ENCODE data around the gene SPOCD1.

Gene SPOCD1

DNA sequence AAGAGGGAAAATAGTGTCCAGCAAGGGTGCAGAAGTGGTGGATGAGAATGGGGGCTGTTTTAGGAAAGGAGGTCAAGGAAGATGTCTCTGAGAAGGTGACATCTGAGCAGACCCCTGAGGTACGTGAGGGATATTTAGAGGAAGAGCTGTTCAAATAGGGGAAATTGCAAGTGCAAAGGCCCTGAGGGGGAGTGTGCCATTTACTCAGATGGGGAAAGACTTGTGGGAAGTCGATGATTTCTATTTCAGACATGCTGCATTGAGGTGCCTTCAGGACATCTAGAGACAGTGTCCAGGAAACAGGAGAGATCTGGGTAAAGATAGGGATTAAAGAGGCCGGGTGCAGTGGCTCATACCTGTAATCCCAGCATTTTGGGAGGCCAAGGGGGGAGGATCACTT, 41.3 kb downstream of the SPOCD1 start:
- in situ Hi-C loops (cut with MboI; ENCODE audit: low sequenced_read_pairs): no loop called here

GRCh38 chr1:31773861-31774260, 42.0 kb downstream of the SPOCD1 start:
- in situ Hi-C loops (cut with MboI; ENCODE audit: low sequenced_read_pairs): no loop called here

DNA sequence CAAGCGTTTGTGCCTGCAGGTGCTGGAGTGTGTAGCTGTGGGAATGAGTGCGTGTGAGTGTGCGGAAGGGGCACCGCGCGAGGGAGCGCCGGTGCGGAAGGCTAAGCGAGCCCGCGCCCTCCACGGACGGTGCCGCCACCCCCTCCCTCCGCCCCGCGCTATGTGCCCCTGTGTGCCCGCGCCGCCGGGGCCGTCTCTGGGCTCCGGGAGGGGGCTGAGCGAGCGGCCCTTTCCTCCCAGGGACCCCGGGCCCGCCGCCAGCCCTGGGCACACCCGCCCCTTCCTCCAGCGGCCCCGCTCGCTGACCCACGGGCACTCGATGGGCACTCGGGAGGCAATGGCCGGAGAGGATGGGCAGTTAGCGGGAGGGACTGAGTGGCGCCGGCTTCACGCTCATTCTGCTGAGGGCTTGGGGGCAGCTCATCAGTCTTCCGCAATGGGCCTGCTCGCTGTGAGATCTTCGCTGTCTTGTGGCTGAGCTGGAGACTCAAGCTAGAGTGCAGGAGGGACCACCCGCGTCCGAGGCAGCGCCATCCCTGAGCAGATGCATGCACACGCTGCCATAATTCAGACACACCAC, 43.1 kb downstream of the SPOCD1 start:
- in situ Hi-C loops (cut with MboI; ENCODE audit: low sequenced_read_pairs): no loop called here

DNA sequence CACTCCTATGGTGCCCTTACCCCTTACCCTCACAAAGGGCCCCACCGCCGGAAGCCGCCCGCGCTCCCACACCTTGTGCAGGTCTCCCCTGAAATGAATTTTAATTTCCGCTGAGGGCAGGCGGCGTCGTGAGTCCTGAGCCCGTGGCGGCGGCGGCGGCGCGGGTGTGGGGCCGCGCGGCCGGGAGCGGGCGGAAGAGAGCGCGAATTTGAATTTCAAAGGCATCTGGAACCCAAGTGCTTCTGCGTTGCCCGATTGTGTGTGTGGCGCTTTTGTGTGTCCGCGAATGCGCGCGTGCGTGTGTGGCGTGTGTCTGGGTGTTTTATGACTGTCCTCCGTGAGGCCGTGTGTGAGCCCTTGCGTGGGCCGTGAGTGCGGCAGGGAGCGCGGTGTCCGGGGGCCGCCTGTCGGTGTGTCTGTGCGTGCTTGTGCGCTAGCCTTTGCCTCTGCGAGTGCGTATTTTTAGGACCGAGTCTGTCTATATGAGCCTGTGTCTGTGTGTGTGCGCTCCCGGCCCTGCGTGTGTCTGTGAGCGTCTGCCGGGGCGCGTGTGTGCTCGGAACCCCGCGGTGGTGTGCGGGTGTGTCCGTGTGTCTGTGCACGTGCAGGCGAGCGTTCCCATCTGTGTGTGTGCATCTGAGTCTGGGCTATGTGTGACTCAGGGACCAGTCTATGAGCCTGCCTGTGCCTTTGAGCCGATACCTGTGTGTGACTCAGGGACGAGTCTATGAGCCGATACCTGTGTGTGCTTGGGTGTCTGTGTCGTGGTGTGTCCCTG, 43.7 kb downstream of the SPOCD1 start:
- in situ Hi-C loops (cut with MboI; ENCODE audit: low sequenced_read_pairs): no loop called here

DNA sequence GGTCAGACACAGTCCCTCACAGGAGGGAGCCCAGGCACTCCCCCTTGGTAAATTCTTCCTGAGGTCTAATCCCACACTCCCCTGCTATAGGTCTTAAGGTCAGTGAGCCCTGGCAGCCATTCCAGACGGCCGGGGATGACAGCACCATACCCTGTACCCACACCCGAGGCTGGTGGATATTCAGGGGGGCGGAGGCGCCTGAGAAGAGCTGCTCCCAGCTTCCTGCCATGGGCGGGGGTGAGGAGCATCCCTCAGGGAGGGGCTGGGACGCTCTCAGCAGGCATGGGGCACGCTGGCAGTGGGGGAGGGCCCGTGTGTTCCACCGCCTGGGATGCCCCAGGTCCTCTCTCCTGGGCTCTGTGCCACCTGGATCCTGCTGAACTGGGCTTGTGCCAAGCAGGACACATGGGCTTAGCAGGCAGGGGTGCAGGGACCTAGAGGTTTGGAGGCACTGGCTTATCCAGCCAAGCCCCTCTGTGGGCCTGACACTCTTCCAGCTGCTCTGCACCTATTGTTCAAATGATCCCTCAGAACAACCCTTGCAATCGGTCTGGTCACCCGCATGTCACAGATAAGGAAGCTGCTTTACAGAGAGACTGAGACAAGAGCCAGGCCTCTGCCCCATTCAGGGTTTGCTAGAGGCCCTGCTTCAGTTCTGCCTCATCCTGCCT, 46.0 kb downstream of the SPOCD1 start:
- in situ Hi-C loops (cut with MboI; ENCODE audit: low sequenced_read_pairs): no loop called here

- in situ Hi-C loops (cut with MboI; ENCODE audit: low sequenced_read_pairs): no loop called here
Observed at GRCh38 chr1:31768939-31769704, 46.7 kb downstream of the SPOCD1 start.

- in situ Hi-C loops (cut with MboI; ENCODE audit: low sequenced_read_pairs): no loop called here
Observed at GRCh38 chr1:31768407-31768907, 47.4 kb downstream of the SPOCD1 start.

- in situ Hi-C loops (cut with MboI; ENCODE audit: low sequenced_read_pairs): no loop called here
Observed at GRCh38 chr1:31767225-31767624, 48.6 kb downstream of the SPOCD1 start.

- in situ Hi-C loops (cut with MboI; ENCODE audit: low sequenced_read_pairs): no loop called here
Observed at GRCh38 chr1:31765516-31765915, 50.3 kb downstream of the SPOCD1 start.

DNA sequence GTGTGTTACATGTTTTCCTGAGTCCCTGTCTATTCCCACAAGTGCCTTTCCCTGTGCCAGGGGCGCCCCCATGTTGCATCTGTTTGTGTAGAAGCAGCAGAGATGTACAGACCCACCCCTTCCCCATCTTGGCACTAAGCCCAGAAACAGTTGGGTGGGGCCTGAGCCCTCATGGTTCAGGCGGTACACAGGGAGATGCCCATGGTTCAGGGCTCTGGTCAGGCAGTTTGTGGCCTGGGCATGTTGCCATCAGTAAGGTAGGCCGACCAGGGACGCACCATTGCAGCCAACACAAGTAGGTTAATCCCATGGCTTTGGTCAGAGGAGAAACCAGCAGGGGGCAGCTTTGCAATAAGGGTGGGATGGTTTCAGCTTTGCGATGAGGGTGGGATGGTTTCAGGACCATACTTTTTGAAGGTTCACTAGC, 50.8 kb downstream of the SPOCD1 start:
- in situ Hi-C loops (cut with MboI; ENCODE audit: low sequenced_read_pairs): no loop called here

GRCh38 chr1:31764312-31765040, 51.3 kb downstream of the SPOCD1 start, which contains the start of gene ADGRB2:
ADGRB2 (minus strand) TSS chr1:31764340; CDS start chr1:31757221, 7,119 bp downstream.
- in situ Hi-C loops (cut with MboI; ENCODE audit: low sequenced_read_pairs): no loop called here

DNA sequence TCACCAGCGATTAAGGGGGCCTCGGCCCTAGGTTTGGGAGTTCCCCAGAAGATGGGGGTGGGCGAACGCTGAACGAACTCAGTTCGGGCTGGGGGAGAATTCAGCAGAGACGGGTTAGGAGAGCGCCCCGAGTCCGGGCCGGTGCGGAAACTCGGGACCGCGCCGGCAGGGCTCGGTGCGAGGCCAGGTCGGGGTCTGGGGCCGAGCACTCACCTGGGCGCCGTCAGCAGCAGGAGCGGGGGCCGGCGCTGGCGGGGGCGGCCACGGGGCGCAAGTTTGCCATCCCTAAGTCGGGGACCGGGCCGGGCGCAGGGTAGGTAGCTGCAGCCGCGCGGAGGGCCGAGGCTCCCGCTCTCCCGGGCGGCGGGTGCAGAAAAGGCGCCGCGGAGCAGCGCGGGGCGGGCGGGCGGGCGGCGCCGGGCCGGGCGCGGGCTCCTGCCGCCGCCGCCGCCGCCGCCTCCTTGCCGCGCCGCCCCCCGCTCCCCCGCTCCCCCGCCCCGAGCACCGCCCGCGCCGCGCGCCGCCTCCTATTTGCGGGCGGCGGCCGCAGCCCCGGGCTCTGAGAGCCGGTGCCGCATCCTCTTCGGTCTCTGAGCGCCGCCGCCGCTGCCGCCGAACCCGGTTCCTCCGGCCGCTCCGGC, 52.0 kb downstream of the SPOCD1 start:
- in situ Hi-C loops (cut with MboI; ENCODE audit: low sequenced_read_pairs): no loop called here

DNA sequence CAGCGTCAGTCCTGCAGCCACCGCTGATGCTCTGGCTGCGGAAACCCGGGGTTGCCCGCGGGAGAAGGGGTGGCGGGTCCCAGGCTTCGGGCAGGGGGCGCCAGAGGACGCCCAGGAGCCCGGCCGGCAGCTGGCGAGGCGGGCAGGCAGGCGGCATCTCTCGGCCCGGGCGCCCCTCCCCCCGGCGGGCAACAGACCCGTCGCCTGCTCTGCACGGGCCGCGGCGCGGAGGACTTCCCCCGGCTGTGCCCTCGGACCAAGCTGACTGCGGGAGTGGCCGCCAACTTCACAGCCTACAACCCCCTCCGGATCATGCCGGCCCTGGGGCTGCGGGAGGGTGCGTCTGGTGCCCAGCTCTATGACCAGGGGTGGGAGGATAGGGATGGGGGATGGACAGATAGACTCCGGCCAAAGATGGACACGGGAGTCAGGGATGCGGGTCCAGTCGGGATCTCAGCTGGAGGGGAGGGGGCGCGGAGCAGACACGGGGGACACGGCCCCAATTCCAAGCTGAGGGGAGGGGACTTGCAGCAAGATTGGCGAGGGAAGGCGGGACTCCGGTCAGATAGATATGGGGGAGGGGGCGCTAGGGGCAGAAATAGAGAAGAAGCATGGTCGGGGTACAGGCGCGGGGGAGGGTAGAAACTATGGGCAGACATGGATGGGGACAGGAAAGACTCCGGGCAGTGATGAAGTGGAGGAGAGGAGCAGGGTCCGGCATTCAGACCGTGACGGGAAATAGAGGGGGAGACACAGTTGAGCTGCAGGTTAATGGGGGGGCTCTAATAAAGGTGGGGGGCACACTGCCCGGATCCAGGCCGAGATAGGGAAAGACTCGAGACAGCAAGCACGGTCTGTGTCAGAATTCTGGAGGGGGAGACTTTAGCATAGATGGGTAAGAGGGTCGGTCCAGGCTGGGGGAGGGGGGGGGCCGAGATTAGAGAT, 52.8 kb downstream of the SPOCD1 start:
- in situ Hi-C loops (cut with MboI; ENCODE audit: low sequenced_read_pairs): no loop called here

- in situ Hi-C loops (cut with MboI; ENCODE audit: low sequenced_read_pairs): no loop called here
Observed at GRCh38 chr1:31762323-31762722, 53.5 kb downstream of the SPOCD1 start.

- in situ Hi-C loops (cut with MboI; ENCODE audit: low sequenced_read_pairs): no loop called here
Observed at GRCh38 chr1:31761883-31762282, 53.9 kb downstream of the SPOCD1 start.

GRCh38 chr1:31760471-31761470, 55.1 kb downstream of the SPOCD1 start:
- in situ Hi-C loops (cut with MboI; ENCODE audit: low sequenced_read_pairs): no loop called here

DNA sequence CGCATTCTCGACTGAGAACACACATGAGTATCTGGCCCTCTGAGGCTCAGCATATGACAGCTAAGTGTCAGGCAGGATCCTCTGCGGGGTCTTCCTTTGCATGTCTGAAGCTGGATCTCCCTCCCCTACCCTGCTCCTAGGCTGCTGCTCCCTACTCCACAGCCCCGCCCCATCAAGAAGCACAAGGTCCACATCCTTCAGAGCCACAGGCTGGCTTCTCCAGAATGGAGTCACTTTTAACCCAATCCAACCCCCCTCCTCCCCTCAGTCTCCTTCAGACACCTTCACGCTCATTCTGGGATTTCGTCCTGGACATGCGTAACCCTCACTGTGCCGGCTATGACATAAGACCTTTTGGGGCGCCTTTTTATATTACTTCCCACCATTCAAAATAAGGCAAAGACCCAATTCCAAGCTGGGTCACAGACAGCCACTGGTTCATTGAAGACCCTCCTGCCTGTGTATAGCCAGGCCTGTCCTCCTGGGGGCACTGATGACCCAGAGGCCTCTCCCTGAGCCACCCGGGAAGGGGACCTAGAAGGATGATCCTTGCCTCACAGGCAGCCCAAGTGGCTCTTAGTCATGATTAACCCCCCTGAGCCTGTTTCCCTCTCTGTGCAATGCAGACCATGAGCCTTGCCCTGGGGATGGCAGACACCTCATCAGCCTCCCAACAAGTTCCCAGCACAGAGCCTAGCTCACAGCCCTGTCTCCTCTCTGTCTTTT, 56.4 kb downstream of the SPOCD1 start:
- in situ Hi-C loops (cut with MboI; ENCODE audit: low sequenced_read_pairs): no loop called here

All from HL-60/S4 treated with retinoic acid at 250 ng/mL for 4 days and 3 days (cell line).